ENCODE measurements around the gene CAPNS1.
A peak's percentile ranks its signal among the peaks of the same experiment; 100 is the strongest.
"Not testable (repeated sequence)": the region's sequence is repeated elsewhere in the genome, so short reads cannot be mapped to it uniquely, and the experiment has no call there.

Gene CAPNS1

DNA sequence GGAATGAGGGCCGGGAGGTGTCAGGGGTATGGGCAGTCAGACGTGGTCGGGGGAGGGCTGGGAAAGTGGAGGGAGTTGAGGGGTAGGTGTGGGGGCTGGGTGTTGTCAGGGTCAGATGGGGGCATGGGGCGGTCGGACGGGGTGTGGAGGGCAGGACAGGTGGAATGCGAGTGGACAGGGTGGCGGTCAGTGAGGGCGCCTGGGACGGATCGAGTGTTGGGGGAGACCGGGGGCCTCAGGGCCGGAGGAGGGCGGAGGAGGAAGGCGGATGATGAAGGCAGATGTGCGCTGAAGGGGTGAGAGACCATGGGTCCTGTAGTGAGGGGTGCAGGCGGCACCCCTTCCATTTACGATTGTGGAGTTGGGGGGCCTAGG lies 18.9 kb upstream of the CAPNS1 start:
- in situ Hi-C loops (cut with HindIII; ENCODE audit: low sequenced_read_pairs) = no loop called here
- no peak overlapping the region for H3K4me3 ChIP-seq (ENCODE audit: low read depth, low read length)
- TF ChIP-seq, protein P1, sequence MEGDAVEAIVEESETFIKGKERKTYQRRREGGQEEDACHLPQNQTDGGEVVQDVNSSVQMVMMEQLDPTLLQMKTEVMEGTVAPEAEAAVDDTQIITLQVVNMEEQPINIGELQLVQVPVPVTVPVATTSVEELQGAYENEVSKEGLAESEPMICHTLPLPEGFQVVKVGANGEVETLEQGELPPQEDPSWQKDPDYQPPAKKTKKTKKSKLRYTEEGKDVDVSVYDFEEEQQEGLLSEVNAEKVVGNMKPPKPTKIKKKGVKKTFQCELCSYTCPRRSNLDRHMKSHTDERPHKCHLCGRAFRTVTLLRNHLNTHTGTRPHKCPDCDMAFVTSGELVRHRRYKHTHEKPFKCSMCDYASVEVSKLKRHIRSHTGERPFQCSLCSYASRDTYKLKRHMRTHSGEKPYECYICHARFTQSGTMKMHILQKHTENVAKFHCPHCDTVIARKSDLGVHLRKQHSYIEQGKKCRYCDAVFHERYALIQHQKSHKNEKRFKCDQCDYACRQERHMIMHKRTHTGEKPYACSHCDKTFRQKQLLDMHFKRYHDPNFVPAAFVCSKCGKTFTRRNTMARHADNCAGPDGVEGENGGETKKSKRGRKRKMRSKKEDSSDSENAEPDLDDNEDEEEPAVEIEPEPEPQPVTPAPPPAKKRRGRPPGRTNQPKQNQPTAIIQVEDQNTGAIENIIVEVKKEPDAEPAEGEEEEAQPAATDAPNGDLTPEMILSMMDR (IDR thresholded peaks at IDR 0.05; ENCODE audit: low read depth, low read length) = no peak
- no peak for DNase-seq (ENCODE audit: low read depth, low spot score)

DNA sequence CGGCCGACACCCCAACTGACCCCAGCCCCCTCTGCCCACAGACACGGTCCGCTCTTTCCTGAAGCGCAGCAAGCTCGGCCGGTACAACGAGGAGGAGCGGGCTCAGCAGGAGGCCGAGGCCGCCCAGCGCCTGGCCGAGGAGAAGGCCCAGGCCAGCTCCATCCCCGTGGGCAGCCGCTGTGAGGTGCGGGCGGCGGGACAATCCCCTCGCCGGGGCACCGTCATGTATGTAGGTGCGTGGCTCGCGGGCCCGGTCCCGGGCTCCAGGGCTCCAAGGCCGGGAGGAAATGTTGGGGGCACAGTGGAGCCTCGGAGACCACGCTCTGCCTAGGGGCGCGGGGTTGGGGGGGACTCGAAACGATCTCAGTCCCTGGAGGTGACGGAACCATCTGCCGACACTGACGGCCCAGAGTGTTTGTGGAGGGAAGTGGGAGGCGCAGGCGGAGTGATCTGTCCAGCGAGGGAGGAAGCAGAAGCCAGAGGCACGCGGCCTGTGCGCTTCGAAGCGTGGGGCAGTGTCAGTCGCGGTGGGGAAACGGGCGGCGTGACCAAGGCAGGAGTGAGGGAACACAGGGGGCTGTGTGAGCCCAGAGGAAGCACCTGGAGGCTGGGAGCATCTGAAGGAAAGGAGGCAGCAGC lies 18.3 kb upstream of the CAPNS1 start:
- DNase-seq (ENCODE audit: low read depth, low spot score) = no peak
- in situ Hi-C loops (cut with HindIII; ENCODE audit: low sequenced_read_pairs) = no loop called here
- H3K4me3 ChIP-seq (ENCODE audit: low read depth, low read length) = no peak overlapping the region
- TF ChIP-seq, protein P1 (IDR thresholded peaks at IDR 0.05; ENCODE audit: low read depth, low read length) = no peak

DNA sequence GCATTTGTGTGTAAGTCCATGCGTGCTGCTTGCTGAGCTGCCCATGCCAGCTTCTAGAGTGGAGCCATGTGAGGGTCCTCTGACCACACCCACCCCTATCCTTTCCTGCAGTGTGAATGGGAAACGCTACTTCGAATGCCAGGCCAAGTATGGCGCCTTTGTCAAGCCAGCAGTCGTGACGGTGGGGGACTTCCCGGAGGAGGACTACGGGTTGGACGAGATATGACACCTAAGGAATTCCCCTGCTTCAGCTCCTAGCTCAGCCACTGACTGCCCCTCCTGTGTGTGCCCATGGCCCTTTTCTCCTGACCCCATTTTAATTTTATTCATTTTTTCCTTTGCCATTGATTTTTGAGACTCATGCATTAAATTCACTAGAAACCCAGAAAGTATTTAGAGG lies 14.3 kb upstream of the CAPNS1 start:
- TF ChIP-seq, protein P1 (IDR thresholded peaks at IDR 0.05; ENCODE audit: low read depth, low read length) = no peak
- in situ Hi-C loops (cut with HindIII; ENCODE audit: low sequenced_read_pairs) = no loop called here
- no peak overlapping the region for H3K4me3 ChIP-seq (ENCODE audit: low read depth, low read length)
- DNase-seq (ENCODE audit: low read depth, low spot score) = no peak

DNA sequence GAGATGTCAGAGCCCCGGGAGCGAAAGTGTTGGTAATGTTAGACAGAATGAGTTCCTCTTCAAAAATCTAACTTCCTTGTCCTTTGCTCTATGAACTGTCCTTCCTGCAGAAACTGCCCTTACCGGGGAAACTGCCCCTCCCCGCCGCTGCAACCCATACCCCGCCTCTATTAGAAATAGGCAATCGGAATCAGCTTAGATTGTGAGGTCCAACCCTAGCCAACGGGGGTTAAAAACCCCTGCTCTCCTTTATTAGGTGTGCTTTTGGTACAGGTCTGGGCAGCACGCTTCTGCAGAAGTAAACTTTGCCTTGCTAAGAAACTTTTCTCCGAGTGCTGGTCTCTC lies 11.5 kb upstream of the CAPNS1 start:
- H3K4me3 ChIP-seq (ENCODE audit: low read depth, low read length) = peak overlapping the region; percentile 44
- no peak for DNase-seq (ENCODE audit: low read depth, low spot score)
- in situ Hi-C loops (cut with HindIII; ENCODE audit: low sequenced_read_pairs) = no loop called here
- TF ChIP-seq, protein P1 (IDR thresholded peaks at IDR 0.05; ENCODE audit: low read depth, low read length) = no peak

DNA sequence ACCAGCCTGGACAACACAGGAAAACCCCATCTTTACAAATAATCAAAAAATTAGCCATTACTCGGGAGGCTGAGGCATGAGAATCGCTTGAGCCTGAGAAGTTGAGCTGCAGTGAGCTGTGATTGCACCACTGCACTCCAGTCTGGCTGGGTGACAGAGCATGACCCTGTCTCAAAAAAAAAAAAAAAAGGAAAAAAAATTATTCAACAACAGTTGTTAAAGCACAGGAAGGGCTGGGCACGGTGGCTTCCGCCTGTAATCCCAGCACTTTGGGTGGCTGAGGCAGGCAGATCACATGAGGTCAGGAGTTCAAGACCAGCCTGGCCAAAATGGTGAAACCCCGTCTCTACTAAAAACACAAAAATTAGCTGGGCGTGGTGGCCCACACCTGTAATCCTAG lies 8.6 kb upstream of the CAPNS1 start:
- not testable (repeated sequence) for DNase-seq (ENCODE audit: low read depth, low spot score)

DNA sequence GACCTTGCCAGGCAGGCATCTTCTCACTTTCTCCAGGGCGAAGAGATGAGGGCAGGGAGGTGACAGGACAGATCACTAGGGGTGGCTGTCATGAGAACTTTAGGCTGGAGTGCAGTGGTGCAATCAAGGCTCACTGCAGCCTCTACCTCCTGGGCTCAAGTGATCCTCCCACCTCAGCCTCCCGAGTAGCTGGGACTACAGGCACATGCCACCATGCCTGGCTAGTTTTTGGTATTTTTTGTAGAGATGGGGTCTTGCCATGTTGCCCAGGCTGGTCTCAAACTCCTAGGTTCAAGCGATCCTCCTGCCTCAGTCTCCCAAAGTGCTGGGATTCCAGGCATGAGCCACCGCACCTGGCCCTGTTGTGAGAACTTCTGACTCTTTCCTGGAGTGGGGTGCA lies 5.0 kb upstream of the CAPNS1 start:
- H3K4me3 ChIP-seq (ENCODE audit: low read depth, low read length); DNase-seq (ENCODE audit: low read depth, low spot score); in situ Hi-C loops (cut with HindIII; ENCODE audit: low sequenced_read_pairs): not testable (repeated sequence)

More for the DNA sequence above, 8.6 kb upstream of the CAPNS1 start:
- in situ Hi-C loops (cut with HindIII; ENCODE audit: low sequenced_read_pairs); H3K4me3 ChIP-seq (ENCODE audit: low read depth, low read length): not testable (repeated sequence)

DNA sequence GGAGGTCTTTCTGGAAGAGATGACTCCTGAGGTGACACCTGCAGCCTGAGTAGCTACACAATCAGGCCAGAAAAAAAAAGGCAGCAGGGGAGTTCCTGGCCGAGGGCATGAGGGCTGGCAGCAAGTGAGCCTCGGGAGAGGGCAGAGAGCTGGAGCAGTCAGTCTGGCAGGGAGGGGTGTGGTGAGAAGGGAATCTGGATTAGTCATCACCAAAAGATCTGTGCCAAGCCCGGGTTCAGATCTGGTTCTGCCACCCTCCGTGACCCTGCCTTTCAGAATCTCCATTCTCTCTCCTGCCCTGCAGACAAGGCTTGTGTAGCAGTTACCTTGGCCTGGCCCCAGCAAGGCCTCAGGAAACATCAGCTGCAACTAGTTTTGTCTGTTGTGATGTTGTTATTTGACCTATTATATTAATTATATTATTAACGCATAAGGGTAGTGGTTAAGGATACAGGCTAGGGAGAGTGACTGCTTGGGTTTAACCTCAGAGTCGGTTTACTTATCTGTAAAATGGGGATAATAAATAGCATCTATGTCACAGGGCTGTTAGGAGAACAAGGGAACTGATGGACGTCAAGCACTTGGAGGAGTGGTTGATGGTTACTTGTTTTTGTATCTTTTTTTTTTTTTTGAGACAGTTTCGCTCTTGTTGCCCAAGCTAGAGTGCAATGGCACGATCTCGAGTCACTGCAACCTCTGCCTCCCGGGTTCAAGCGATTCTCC lies 2.7 kb upstream of the CAPNS1 start:
- TF ChIP-seq, protein P1 (IDR thresholded peaks at IDR 0.05; ENCODE audit: low read depth, low read length) = no peak
- DNase-seq (ENCODE audit: low read depth, low spot score) = peak; percentile 46
- in situ Hi-C loops (cut with HindIII; ENCODE audit: low sequenced_read_pairs) = no loop called here
- H3K4me3 ChIP-seq (ENCODE audit: low read depth, low read length) = no peak overlapping the region
